ENCODE data around the gene ACTA2. TPM values are rescaled to one million over a fixed set of nuclear protein-coding genes. Genes with fewer than 3 reads are reported as not detected.

Gene ACTA2
- total RNA-seq, 1 donor: 855 TPM

- Histone ChIP-seq H3K9me3 (ENCODE audit: low read depth, low read length) (no peaks in the 10 kb centered on the region), H3K36me3 (ENCODE audit: insufficient read depth, low read length) (peaks cover 22% of the 10 kb centered on the region), H3K4me3 (ENCODE audit: insufficient read depth, low read length) (no peak overlapping the region), H4K20me1 (ENCODE audit: insufficient read depth, low read length) (no peaks in the 10 kb centered on the region), H2AFZ (ENCODE audit: low read length) (no peak overlapping the region), H3K4me1 (ENCODE audit: insufficient read depth, low read length) (no peaks in the 10 kb centered on the region), H3K4me2 (ENCODE audit: insufficient read depth, low read length) (no peak overlapping the region), H3K27me3 (ENCODE audit: insufficient read depth, low read length) (no peaks in the 10 kb centered on the region), H3K79me2 (ENCODE audit: insufficient read depth, low read length) (no peaks in the 10 kb centered on the region), H3K27ac (ENCODE audit: low read depth, low read length) (no peak overlapping the region)
- TF ChIP-seq CTCF (IDR thresholded peaks at IDR 0.05; ENCODE audit: extremely low read depth, low read depth, low read length): no peak
- no peak for DNase-seq (ENCODE audit: insufficient read length, low spot score, missing footprints)
These were observed 41.5 kb downstream of the ACTA2 start for GRCh38 chr10:88911116-88911515.

- Histone ChIP-seq H2AFZ (ENCODE audit: low read length) (no peak overlapping the region), H4K20me1 (ENCODE audit: insufficient read depth, low read length) (no peaks in the 10 kb centered on the region), H3K27me3 (ENCODE audit: insufficient read depth, low read length) (no peaks in the 10 kb centered on the region), H3K4me2 (ENCODE audit: insufficient read depth, low read length) (no peak overlapping the region), H3K27ac (ENCODE audit: low read depth, low read length) (no peak overlapping the region), H3K36me3 (ENCODE audit: insufficient read depth, low read length) (peaks cover 35% of the 10 kb centered on the region), H3K9me3 (ENCODE audit: low read depth, low read length) (no peaks in the 10 kb centered on the region), H3K4me3 (ENCODE audit: insufficient read depth, low read length) (no peak overlapping the region), H3K4me1 (ENCODE audit: insufficient read depth, low read length) (no peaks in the 10 kb centered on the region), H3K79me2 (ENCODE audit: insufficient read depth, low read length) (no peaks in the 10 kb centered on the region)
- DNase-seq (ENCODE audit: insufficient read length, low spot score, missing footprints): no peak
- no peak for TF ChIP-seq CTCF (IDR thresholded peaks at IDR 0.05; ENCODE audit: extremely low read depth, low read depth, low read length)
These were observed 44.4 kb downstream of the ACTA2 start for GRCh38 chr10:88908194-88908593.

GRCh38 chr10:88906921-88907320 lies 45.7 kb downstream of the ACTA2 start:
- H3K27ac ChIP-seq (ENCODE audit: low read depth, low read length): no peak overlapping the region
- H3K79me2 ChIP-seq (ENCODE audit: insufficient read depth, low read length): no peaks in the 10 kb centered on the region
- TF ChIP-seq CTCF (IDR thresholded peaks at IDR 0.05; ENCODE audit: extremely low read depth, low read depth, low read length): no peak
- no peaks in the 10 kb centered on the region for H3K9me3 ChIP-seq (ENCODE audit: low read depth, low read length)
- no peak overlapping the region for H3K4me3 ChIP-seq (ENCODE audit: insufficient read depth, low read length)
- peaks cover 3% of the 10 kb centered on the region for H3K4me1 ChIP-seq (ENCODE audit: insufficient read depth, low read length)
- H3K27me3 ChIP-seq (ENCODE audit: insufficient read depth, low read length): no peaks in the 10 kb centered on the region
- no peak for DNase-seq (ENCODE audit: insufficient read length, low spot score, missing footprints)
- no peak overlapping the region for H2AFZ ChIP-seq (ENCODE audit: low read length)
- no peaks in the 10 kb centered on the region for H4K20me1 ChIP-seq (ENCODE audit: insufficient read depth, low read length)
- peaks cover 40% of the 10 kb centered on the region for H3K36me3 ChIP-seq (ENCODE audit: insufficient read depth, low read length)
- H3K4me2 ChIP-seq (ENCODE audit: insufficient read depth, low read length): no peak overlapping the region

- no peak overlapping the region for H3K27ac ChIP-seq (ENCODE audit: low read depth, low read length)
- H3K4me2 ChIP-seq (ENCODE audit: insufficient read depth, low read length): no peak overlapping the region
- no peak overlapping the region for H2AFZ ChIP-seq (ENCODE audit: low read length)
- peaks cover 14% of the 10 kb centered on the region for H3K79me2 ChIP-seq (ENCODE audit: insufficient read depth, low read length)
- peaks cover 19% of the 10 kb centered on the region for H3K4me1 ChIP-seq (ENCODE audit: insufficient read depth, low read length)
- H4K20me1 ChIP-seq (ENCODE audit: insufficient read depth, low read length): no peaks in the 10 kb centered on the region
- H3K9me3 ChIP-seq (ENCODE audit: low read depth, low read length): no peaks in the 10 kb centered on the region
- DNase-seq (ENCODE audit: insufficient read length, low spot score, missing footprints): no peak
- peaks cover 40% of the 10 kb centered on the region for H3K36me3 ChIP-seq (ENCODE audit: insufficient read depth, low read length)
- TF ChIP-seq CTCF (IDR thresholded peaks at IDR 0.05; ENCODE audit: extremely low read depth, low read depth, low read length): no peak
- no peak overlapping the region for H3K4me3 ChIP-seq (ENCODE audit: insufficient read depth, low read length)
- H3K27me3 ChIP-seq (ENCODE audit: insufficient read depth, low read length): no peaks in the 10 kb centered on the region
These were observed 48.9 kb downstream of the ACTA2 start for GRCh38 chr10:88903715-88904114.
